GM21423 (cell line): ENCODE measurements around the gene TMEM132C.

Experiments
- ATAC-seq: cut with Tn5 transposase; IDR thresholded peaks from one replicate; pipeline ENCODE4 v1.9.1; 2021; ENCODE audit warnings: mild to moderate bottlenecking, moderate library complexity; ENCODE audit not compliant: unreplicated experiment

Gene TMEM132C

DNA sequence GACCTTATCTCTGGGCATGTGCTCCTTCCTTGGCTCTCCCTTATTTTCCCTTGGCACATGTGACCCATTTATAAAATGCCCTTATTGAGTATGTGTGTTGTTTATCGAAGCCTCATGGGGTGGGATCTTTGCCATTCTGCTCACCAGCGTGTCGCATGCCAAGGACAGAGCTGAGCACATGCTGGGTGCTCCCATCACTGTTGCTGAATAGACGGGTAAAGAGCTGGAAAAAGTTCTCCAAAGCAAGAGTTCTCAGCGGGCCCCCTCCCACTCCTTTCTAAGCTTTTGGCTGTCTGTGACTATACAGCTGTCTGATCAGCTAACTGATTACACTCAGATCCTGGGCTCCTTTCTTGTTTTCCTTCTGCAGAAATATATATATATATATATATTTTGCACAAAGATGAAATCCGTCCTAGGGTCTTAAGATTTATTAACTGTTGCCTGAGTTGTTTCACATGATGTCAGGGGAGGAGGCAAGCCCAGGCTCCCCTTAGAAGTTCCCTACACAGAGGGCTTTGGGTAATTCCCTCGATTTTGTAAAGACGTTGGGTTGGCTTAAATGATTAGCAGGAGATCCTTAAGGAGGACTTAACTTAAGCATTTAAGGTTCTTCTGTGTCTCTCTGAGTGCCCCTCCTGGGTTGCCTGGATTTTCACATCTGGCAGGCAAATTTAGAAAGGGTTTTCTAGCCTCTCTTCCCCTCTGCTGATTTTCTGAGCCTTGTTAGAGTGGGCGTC is 71.6 kb downstream of the TMEM132C start:
- no peak for ATAC-seq

DNA sequence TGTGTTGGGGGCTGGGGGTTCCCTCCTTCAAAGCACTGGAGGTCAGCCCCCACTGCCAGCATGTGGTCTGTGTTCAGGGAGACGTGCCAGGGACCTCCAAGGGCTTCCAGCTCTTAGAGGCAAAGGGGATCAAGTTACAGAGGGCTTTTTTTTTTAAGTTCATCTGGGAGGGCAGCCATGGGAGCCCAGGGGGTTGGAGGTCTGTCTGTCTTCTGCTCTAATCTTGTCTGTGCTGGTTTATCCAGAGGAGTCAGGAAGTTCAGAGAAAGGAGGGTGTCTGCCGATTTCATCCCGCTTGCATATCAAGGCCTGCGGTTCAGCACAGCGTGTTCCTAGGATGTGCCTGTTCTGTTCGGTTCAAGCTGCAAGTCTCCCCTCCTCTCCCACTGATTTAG is 72.2 kb downstream of the TMEM132C start:
- ATAC-seq, result no peak

DNA sequence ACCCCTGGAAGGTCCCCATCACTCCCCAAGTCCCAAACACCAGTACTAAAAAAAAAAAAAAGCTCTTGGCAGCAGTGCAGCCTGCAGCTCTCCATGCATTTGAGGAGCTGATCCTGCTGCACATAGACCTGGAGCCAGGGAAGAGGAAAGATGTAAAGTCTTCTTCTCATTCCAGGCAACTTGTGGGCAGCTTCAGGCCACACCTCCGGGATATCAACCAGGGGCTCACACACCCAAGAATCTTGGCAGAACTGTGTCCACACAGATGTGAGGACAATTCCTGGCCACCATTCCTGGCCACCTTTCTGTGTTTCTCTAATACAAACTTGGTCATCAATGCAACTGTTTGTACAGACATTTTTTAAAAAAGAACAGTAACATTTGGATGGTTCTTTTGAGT is 72.7 kb downstream of the TMEM132C start:
- no peak for ATAC-seq

DNA sequence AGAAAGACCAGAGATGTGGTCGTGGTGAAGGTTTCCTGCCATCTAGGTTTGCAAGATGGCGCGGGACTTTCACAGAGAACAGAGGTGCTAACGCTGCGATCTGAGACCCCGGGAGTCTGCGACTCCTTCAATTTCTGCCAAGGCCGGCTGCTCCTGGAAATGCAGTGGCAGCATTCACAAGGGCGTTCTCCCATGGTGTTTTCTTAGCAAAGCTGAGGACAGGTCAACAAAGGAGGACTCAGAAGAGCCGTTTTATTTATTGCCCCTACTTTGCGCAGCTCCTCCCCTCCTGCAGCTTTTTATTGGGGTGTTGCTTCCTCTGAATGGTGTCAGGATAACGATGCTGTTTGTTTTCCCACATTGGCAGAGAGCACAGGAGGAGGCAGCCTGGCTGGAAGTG is 86.3 kb downstream of the TMEM132C start:
- ATAC-seq, result no peak

DNA sequence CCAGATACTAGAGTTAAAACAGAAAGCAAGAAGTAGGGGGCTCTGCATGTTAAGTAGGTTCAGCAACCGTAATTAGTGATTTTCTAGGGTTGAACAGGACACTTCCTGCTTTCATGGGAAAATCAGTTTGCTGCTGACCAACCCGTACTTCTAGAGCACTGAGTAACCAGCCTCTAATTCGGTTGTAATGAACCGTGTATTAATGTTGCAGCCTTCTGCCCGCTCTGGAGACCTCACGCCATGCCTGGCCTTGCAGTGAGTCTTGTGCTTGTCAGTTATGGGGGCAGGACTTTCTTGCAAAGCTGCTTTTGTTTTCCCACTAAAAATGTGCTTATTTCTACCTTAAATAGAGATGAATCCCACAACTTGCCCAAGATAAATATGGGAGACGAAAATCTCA is 89.6 kb downstream of the TMEM132C start:
- ATAC-seq, result no peak

DNA sequence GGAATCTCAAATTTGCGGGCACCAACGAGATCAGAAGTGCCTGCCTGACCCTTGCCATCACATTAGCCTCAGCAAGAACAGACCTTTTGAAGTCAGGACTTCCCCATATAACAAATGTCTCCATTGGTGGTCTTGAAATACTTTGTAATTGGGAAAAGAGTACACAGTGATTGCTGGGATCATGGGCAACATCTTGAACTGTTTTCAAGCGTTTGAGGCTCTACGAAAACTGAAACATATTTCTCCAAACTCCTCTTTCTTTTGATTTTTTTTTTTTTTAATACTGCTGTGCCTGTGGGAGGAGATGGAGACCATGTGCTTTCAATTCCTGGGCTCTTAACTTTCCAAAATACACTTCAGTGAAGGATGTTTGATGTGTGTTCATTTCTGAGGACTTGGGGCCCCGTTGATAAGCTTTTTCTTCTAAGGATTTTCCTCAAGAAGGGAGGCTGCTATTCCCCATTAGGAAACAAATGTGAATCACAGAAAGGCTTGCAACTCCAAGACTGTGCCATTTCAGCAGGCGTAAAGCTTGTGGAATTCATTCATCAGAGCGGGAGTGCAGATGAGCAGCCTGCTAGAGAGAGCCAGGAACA is 94.5 kb downstream of the TMEM132C start:
- ATAC-seq, result no peak

DNA sequence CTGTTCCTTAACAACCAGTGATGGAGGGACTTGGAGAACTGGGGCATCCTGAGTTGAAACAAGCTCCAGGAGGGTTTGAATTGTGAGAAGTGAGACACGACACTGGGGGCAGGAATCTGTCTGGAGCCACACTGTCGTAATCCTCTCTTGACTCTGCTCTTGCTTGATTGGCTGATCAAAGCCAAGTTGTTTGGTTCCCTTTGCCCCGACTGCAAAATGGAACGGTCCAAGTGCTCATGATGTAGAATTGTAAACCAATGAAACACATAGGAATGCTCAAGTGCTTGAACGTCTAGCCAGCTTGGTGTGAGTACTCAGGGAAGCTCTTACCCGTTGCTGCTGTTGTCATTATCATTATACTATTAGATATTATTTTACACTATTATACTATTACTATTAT is 98.1 kb downstream of the TMEM132C start:
- ATAC-seq, result no peak

DNA sequence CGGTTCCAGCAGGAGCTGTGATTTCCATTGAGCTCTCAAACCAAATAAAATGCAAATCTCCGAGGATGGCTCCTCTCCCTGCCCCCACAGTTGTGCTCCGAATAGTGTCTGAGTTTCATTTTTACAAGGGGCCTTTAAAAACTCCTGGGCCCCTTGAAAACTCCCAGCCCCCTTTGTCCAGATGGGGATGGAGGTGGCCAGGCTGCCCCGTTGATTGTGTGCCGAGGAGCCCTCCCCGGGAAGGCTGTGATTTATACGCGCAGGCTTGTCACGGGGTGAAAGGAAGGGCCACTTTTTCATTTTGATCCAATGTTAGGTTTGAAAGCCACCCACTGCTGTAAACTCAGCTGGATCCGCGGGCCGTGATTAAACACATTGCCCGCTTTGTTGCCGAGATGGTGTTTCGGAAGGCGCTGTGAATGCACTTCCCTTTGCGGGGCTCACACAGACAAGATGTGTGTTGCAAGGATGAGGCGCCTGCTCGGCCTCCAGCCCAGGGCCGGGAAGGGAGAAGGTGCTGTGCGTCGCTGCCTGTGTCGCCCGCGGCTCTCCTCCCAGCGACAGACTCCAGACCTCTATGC is 98.8 kb downstream of the TMEM132C start:
- ATAC-seq, result no peak

DNA sequence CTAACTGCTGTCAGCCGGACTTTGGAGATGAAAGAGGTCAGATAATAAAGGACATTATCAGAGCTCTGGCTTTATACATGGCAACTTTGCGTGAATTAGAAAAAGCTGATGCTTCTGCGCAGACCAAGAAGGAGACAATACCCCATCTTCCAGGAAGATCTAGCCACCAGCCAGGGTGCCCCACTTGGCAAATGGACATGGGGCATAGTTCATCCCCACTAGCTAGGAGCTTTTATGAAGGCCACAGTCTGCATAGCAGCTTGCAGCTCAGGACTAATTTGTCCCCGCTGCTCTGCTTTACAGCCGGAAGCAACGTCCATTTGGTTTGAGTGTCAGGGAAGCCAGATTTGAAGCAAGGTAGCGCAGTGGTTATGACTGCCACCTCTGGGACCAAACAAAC is 101.0 kb downstream of the TMEM132C start:
- ATAC-seq, result no peak

DNA sequence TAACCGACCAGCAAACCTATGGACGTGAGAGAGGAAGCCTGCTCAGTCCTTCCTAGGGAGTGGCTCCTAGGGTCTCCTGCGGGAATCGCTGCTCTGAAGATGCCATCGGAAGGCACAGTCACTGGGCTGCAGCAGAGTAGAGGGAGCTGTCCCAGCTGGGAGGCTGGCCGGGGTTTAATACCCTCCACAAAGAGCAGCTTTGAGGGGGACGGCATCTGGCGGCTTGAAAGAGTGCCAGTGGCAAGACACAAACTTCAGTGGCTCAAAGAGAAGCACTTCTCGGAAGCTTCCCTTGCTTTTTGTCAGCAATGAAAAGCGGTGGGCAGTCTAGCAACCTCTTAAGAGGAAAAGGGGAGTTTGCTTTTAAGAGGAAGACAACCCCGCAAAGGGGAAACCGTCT is 114.6 kb downstream of the TMEM132C start:
- no peak for ATAC-seq

DNA sequence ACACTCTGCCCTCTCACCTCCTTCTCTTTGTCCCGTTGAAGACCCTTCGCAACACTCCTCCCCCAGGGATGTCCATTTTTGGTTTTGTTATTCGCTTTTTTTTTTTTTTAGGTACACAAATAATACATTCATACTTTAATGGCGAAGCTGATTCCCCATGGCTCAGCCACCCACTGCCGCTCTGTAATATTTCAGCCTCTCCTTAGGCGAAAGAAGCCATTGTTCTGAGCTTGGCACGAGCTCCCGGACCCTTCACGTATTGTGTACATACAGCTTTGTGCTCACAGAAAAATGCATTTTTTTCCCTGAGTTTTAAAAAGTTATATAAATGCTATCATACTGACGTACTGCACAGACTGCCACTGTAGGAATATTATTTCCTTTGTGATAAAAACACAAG is 115.0 kb downstream of the TMEM132C start:
- no peak for ATAC-seq

DNA sequence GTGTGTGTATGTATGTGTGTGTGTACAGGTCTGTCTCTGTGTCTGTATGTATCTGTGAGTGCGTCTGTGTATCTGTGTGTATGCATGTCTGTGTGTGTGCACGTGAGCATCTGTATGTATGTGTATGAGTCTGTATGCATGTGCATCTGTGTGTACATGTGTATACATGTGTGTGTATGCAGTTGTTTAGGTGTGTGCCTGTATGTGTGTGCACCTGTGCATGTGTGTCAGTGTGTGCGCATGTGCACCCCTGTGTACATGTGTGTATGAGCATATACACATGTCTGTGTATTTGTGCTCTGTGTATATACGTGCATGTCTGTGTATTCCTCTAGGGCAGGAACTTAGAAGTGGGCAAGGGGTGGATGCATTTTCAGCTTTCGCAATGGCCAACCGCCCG is 116.0 kb downstream of the TMEM132C start:
- ATAC-seq, result no peak

DNA sequence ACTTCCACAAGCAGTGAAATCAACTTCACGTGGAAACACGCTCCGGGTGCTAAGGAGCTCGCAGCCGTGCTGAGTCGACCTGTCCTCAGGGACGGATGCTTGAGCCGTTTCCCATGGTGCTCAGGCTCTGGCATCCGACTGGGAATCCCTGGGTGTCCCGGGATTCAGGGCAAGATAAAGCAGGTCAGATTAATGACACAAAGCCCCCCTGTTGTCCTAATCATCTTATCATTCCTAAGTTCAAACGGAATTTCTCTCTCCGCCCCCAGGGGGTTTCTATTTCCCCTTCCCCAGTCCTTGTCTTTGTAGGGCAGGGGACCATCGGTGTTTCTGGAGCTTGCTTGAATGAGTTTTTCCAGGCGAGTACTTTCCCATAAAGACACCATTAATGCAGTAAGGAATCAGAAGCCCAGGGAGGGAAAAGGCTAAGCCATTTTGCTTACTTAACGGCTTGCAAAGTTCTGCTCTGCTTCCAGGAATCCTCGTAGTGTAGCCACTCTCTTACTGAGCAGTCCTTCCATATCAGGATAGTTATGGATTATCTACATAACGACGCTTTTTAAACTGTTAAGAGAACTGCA is 116.5 kb downstream of the TMEM132C start:
- ATAC-seq, result no peak

DNA sequence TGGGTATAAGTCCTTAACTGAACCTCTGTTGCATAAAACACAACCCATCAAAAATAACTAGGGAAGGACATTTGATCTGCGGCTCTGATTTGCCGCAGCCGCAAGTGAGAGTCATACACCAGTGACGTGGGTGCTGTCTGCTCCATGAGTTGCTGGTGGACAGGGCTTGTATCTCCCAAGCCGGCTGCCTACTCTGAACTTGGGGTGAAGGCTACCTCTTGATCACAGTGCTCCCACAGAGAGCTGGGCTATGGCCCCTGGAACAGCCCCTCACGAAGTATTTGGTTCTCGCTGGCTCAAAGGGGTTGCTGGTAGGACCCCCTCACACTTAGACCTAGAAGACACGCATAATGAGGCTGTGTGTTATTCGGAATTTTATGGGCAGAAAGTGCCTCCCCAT is 118.8 kb downstream of the TMEM132C start:
- no peak for ATAC-seq

DNA sequence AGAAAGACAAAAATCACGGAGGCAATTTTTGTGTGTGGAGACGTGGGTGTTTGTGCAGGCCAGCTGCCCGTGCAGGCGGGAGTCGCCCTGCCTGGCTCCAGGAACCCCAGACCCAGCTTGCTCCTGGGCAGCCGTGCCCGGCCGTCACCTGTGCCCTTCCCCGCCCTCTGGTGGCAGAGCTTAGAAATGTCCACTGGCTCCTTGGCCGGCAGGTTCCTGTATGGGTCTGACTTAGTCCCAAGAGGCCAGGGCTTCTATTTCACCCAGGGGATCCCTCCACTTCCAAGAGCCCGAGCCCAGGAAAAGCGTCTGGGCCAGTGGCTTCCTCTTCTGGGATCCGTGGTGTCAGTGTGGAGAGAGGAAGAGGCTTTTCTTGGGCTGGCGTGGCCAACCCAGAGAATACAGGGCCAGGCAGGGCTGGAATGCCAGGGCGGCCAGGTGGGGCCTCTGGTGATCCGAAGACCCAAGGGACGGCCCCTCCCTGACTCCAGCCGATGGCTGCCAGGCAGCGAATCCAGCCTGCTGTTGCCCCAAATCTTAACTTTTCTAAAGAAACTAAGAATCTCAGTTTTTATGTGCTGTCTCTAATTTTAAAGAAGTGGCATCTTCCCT is 120.9 kb downstream of the TMEM132C start:
- no peak for ATAC-seq

DNA sequence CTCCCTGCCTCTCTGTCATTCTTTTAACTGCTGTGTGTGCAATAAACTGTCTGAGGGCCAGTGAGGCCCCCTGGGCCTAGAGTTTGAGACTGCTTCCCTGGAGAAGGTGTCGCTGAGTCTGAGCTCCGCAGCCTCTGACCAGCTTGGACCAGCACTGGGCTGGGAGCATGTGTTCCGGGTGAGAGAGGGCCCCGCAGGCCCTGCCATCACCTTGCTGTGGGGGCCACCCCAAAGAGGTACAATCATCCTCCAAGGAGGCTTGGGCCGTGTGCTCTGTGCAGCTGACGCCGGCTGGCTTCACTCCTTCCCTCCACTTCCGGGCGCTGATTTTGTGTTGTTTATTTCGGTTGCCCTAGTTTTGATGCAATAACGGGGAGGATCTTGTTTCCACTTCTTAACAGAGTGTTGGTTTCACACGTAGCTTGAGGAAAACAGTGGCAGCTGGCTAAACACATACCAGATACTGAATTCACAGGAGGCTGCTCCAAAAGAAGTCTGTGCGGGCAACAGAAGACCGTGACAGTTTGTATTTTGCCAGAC is 121.6 kb downstream of the TMEM132C start:
- no peak for ATAC-seq

DNA sequence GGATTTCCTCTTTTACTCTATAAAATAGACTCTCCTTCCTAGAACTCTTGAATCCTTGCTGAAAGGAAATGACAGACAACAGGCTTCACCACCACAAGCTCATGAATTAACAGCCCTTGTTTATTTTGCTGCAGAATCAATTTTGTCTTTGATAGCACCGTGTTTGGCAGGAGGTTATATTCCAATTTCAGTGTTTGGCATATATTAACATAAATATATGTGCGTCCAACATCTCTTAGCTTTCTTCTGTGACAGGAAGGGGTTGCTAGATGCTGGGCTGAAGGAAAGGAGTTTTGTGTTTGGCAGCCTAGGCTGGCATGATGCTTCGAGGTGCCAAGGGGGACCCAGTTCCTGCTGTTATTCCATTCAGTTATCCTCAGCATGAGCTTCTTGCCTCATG is 126.4 kb downstream of the TMEM132C start:
- ATAC-seq, result no peak

DNA sequence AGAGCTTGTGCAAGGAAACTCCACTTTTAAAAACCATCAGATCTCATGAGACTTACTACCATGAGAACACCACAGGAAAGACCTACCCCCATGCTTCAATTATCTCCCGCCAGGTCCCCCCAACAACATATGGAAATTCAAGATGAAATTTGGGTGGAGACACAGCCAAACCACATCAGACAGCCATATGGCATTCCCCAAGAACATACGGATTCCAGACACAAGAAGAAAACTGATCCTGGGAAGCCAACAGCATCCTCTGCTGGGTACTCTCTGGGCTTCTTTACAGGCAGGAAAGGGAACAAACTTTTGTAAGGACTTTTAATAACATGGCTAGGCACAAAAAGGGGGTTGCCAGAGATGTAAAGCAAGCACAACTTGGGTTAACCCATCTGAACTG is 127.2 kb downstream of the TMEM132C start:
- no peak for ATAC-seq

DNA sequence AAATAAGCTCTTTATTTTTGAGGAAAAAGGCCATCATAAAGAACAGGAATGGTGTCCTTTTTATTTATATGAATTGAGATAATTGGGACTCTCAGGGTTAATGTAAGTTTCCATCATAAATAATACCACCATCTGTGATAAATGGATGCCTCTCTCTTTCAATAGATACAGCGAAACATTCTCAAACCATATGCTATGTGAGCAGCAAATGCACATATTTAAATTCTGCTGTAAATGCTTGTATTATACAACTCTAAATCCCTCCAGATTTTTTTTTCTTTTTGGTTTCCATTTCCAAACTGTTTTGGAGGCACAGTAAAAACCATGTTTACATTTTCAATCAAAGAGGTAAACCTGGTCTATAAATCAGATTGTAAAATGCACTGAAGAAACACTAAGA is 132.3 kb downstream of the TMEM132C start:
- ATAC-seq, result no peak

DNA sequence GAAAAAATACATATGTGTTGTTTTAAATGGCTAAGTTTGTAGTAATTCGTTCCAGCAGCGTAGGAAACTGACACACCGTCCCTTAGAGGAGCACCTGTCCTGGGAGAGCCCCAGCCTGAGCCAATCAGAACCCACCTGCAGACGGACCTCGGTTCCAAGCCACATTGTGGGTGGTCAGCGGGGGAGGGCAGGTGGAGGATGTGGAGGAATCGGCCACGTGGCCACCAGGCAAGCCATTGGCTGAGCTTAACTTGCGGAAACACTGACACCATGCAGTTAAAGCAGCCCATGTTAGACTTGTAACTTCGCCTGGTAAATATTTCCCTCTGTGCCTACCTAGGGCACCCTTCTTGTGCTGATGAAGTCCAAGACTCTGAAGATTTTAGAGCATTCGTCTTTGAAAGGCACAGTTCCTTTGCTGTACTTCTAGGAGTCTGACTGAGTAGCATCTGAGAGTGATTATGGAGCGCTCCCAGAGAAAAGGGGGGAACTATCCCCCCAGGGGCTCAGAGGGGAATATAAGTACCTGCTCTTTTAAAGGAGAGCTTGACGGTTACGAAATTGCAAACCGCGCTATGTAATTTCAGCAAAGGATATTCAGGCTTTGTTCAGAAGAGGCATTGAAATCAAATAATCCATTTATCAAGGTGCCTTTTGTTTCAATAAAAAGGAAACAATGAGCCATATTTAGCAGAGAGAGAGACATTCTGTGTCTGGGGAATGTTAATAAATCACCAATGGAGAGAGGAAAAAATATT is 135.7 kb downstream of the TMEM132C start:
- no peak for ATAC-seq

DNA sequence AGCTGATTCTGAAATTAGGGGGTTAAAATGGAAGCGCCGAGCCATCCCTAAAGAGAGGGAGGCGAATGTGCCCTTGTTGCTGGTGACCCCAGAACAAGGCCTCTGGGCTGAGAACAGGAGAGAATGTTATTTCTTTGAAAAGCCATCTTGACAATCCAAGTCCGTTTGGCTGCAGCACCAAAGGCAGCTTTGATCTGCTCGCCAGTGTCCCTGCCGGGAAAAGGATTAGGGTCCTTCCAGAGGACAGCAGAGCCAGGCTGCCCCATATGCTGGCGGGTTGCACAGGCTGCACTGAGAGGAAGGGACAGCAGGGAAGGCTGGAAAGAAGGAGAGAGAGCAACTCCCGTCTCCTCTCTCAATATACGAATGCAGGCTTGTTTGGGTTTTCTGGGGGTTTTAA is 141.7 kb downstream of the TMEM132C start:
- ATAC-seq, result no peak
